ENCODE data around the gene PTX3.

The PTX3 gene

GRCh38 chr3:157442729-157443128, 6.1 kb downstream of the PTX3 start:
- no peak for DNase-seq (ENCODE audit: extremely low spot score)
- ChIA-PET POLR2A (no interaction called here), CTCF (no interaction called here)
- TF ChIP-seq NFRKB (IDR thresholded peaks at IDR 0.05) (no peak), ELF4 (IDR thresholded peaks at IDR 0.05) (no peak), FOXM1 (IDR thresholded peaks at IDR 0.05; ENCODE audit: borderline replicate concordance) (no peak), TARDBP (IDR thresholded peaks at IDR 0.05) (no peak), L3MBTL2 (conservative IDR thresholded peaks at IDR 0.05) (no peak), SUZ12 (IDR thresholded peaks at IDR 0.05) (no peak), FOXA1 (IDR thresholded peaks at IDR 0.05) (no peak), LEF1 (IDR thresholded peaks at IDR 0.05; ENCODE audit: borderline replicate concordance) (no peak), HDGF (IDR thresholded peaks at IDR 0.05; ENCODE audit: borderline replicate concordance) (no peak), SP1 (IDR thresholded peaks at IDR 0.05) (no peak), ARNT (IDR thresholded peaks at IDR 0.05) (no peak)

GRCh38 chr3:157443905-157444796, 7.5 kb downstream of the PTX3 start:
- POLR2A ChIA-PET, result no interaction called here
- CTCF ChIA-PET, result no interaction called here
- DNase-seq (ENCODE audit: extremely low spot score), result no peak
- TF ChIP-seq L3MBTL2 (conservative IDR thresholded peaks at IDR 0.05) (no peak), PKNOX1 (IDR thresholded peaks at IDR 0.05) (no peak), TARDBP (IDR thresholded peaks at IDR 0.05) (no peak), HDGF (IDR thresholded peaks at IDR 0.05; ENCODE audit: borderline replicate concordance) (no peak), CTBP1 (IDR thresholded peaks at IDR 0.05; ENCODE audit: borderline replicate concordance) (no peak), NFRKB (IDR thresholded peaks at IDR 0.05) (no peak), FOXM1 (IDR thresholded peaks at IDR 0.05; ENCODE audit: borderline replicate concordance) (no peak), FOXK2 (IDR thresholded peaks at IDR 0.05) (no peak), BHLHE40 (IDR thresholded peaks at IDR 0.05; ENCODE audit: borderline replicate concordance) (no peak), SP1 (IDR thresholded peaks at IDR 0.05) (no peak), ARNT (IDR thresholded peaks at IDR 0.05) (no peak), ELF4 (IDR thresholded peaks at IDR 0.05) (no peak), SUZ12 (IDR thresholded peaks at IDR 0.05) (no peak), LEF1 (IDR thresholded peaks at IDR 0.05; ENCODE audit: borderline replicate concordance) (no peak), ZNF384 (IDR thresholded peaks at IDR 0.05) (no peak), FOXA1 (IDR thresholded peaks at IDR 0.05) (no peak)

- ChIA-PET POLR2A (no interaction called here), CTCF (no interaction called here)
- DNase-seq (ENCODE audit: extremely low spot score), result no peak
- TF ChIP-seq NFRKB (IDR thresholded peaks at IDR 0.05), result no peak
- TF ChIP-seq FOXK2 (IDR thresholded peaks at IDR 0.05), result no peak
- no peak for TF ChIP-seq TARDBP (IDR thresholded peaks at IDR 0.05)
- TF ChIP-seq FOXM1 (IDR thresholded peaks at IDR 0.05; ENCODE audit: borderline replicate concordance), result no peak
- no peak for TF ChIP-seq SP1 (IDR thresholded peaks at IDR 0.05)
- TF ChIP-seq ZNF384 (IDR thresholded peaks at IDR 0.05), result no peak
- no peak for TF ChIP-seq BHLHE40 (IDR thresholded peaks at IDR 0.05; ENCODE audit: borderline replicate concordance)
- TF ChIP-seq L3MBTL2 (conservative IDR thresholded peaks at IDR 0.05), result no peak
- TF ChIP-seq SUZ12 (IDR thresholded peaks at IDR 0.05), result no peak
- TF ChIP-seq CTBP1 (IDR thresholded peaks at IDR 0.05; ENCODE audit: borderline replicate concordance), result no peak
- no peak for TF ChIP-seq FOXA1 (IDR thresholded peaks at IDR 0.05)
- TF ChIP-seq ELF4 (IDR thresholded peaks at IDR 0.05), result no peak
- TF ChIP-seq LEF1 (IDR thresholded peaks at IDR 0.05; ENCODE audit: borderline replicate concordance), result no peak
- TF ChIP-seq HDGF (IDR thresholded peaks at IDR 0.05; ENCODE audit: borderline replicate concordance), result no peak
- no peak for TF ChIP-seq ARNT (IDR thresholded peaks at IDR 0.05)
- TF ChIP-seq PKNOX1 (IDR thresholded peaks at IDR 0.05), result no peak
Observed at GRCh38 chr3:157444797-157445184, 8.1 kb downstream of the PTX3 start.

DNA sequence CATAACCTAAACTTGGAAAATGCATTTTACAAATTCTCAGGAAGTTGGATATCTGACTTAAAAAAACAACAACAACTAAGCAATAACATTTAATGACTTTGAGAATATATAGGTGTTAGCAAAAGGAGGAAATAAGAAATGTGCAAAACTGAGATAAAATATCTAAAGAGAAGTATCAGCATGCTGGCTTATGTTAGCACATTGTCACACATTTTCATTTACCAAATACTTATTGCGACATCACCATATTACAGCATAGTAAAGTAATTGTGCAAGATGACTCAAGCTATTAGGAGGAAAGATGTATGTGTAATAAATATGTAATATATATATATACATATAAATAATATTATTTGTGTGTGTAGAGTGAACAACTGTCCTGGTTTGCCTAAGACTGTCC, 9.2 kb downstream of the PTX3 start:
- DNase-seq (ENCODE audit: extremely low spot score), result no peak
- ChIA-PET POLR2A (no interaction called here), CTCF (no interaction called here)
- TF ChIP-seq NFRKB (IDR thresholded peaks at IDR 0.05) (no peak), PKNOX1 (IDR thresholded peaks at IDR 0.05) (no peak), HDGF (IDR thresholded peaks at IDR 0.05; ENCODE audit: borderline replicate concordance) (no peak), L3MBTL2 (conservative IDR thresholded peaks at IDR 0.05) (no peak), SP1 (IDR thresholded peaks at IDR 0.05) (no peak), TARDBP (IDR thresholded peaks at IDR 0.05) (no peak), ELF4 (IDR thresholded peaks at IDR 0.05) (no peak), CTBP1 (IDR thresholded peaks at IDR 0.05; ENCODE audit: borderline replicate concordance) (no peak), BHLHE40 (IDR thresholded peaks at IDR 0.05; ENCODE audit: borderline replicate concordance) (no peak), ARNT (IDR thresholded peaks at IDR 0.05) (no peak), FOXM1 (IDR thresholded peaks at IDR 0.05; ENCODE audit: borderline replicate concordance) (no peak), FOXA1 (IDR thresholded peaks at IDR 0.05) (no peak), ZNF384 (IDR thresholded peaks at IDR 0.05) (no peak), SUZ12 (IDR thresholded peaks at IDR 0.05) (no peak), LEF1 (IDR thresholded peaks at IDR 0.05; ENCODE audit: borderline replicate concordance) (no peak), FOXK2 (IDR thresholded peaks at IDR 0.05) (no peak)

DNA sequence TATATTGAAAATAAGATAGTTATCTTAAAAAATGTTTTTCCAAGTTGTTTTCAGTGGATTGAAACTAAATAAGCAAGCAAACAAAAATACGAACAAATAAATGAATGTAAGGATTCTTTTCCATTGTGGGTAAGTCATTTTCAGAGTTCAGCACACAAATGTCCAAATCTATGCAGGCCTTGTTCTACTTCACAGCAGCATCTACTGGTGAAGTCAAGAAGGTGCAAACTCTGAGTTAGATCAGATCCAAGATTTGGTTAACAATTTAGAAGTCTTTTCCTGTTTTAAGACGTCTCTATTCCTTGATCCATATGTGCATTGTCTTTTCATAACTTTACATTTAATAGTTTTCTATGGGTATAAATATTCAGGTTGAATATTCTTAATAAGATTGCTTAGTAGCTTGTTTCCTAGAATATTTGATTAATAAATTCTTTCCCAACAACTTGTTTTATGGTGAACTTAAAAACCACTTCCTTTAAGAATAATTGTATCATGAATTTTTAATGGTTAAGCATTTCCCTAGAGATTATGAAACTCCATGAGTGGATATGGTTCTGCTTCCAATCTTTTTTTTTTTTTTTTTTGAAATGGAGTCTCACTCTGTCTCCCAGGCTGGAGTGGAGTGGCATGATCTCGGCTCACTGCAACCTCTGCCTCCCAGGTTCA, 10.5 kb downstream of the PTX3 start:
- TF ChIP-seq L3MBTL2 (conservative IDR thresholded peaks at IDR 0.05), result no peak
- no peak for TF ChIP-seq SUZ12 (IDR thresholded peaks at IDR 0.05)
- TF ChIP-seq ARNT (IDR thresholded peaks at IDR 0.05), result no peak
- TF ChIP-seq NFRKB (IDR thresholded peaks at IDR 0.05), result no peak
- no peak for TF ChIP-seq LEF1 (IDR thresholded peaks at IDR 0.05; ENCODE audit: borderline replicate concordance)
- TF ChIP-seq HDGF (IDR thresholded peaks at IDR 0.05; ENCODE audit: borderline replicate concordance), result no peak
- no peak for TF ChIP-seq FOXM1 (IDR thresholded peaks at IDR 0.05; ENCODE audit: borderline replicate concordance)
- TF ChIP-seq FOXK2 (IDR thresholded peaks at IDR 0.05), result no peak
- no peak for TF ChIP-seq CTBP1 (IDR thresholded peaks at IDR 0.05; ENCODE audit: borderline replicate concordance)
- no peak for TF ChIP-seq ELF4 (IDR thresholded peaks at IDR 0.05)
- no peak for TF ChIP-seq SP1 (IDR thresholded peaks at IDR 0.05)
- CTCF ChIA-PET, result interaction anchor here (0.6 kb wide), 1 partner anchor 184 kb away, joined by 3 read pairs; no protein-coding TSS in a partner anchor
- POLR2A ChIA-PET, result no interaction called here
- no peak for DNase-seq (ENCODE audit: extremely low spot score)

Data from HEK293T (cell line).